NCI-H146 treated with DMSO at 0.1 percent for 48 hours (cell line): ENCODE results near the gene NTRK2.

Experiments used
- DNase-seq: peaks from one replicate; lab custom pipeline; 2025; ENCODE audit not compliant: unreplicated experiment; lab: John Stamatoyannopoulos, UW

Gene NTRK2

GRCh38 chr9:84779883-84780282 is 110.4 kb downstream of the NTRK2 start:
- no peak for DNase-seq

- no peak for DNase-seq
Observed at GRCh38 chr9:84780385-84780784, 110.9 kb downstream of the NTRK2 start.

GRCh38 chr9:84781458-84781857 is 111.9 kb downstream of the NTRK2 start:
- no peak for DNase-seq

- DNase-seq, result no peak
Observed at GRCh38 chr9:84781931-84782866, 112.7 kb downstream of the NTRK2 start.

GRCh38 chr9:84785792-84786547 is 116.4 kb downstream of the NTRK2 start:
- no peak for DNase-seq

- DNase-seq, result no peak
Observed at GRCh38 chr9:84788803-84789462, 119.4 kb downstream of the NTRK2 start.

- DNase-seq, result no peak
Observed at GRCh38 chr9:84789463-84789830, 119.9 kb downstream of the NTRK2 start.

GRCh38 chr9:84791643-84792042 is 122.1 kb downstream of the NTRK2 start:
- DNase-seq, result no peak

GRCh38 chr9:84793251-84793650 is 123.7 kb downstream of the NTRK2 start:
- DNase-seq, result no peak

- DNase-seq, result no peak
Observed at GRCh38 chr9:84794981-84795637, 125.6 kb downstream of the NTRK2 start.

- DNase-seq, result no peak
Observed at GRCh38 chr9:84796404-84796803, 126.9 kb downstream of the NTRK2 start.

- DNase-seq, result no peak
Observed at GRCh38 chr9:84799251-84799650, 129.7 kb downstream of the NTRK2 start.

GRCh38 chr9:84804951-84805694 is 135.6 kb downstream of the NTRK2 start:
- DNase-seq, result no peak

GRCh38 chr9:84807431-84807830 is 137.9 kb downstream of the NTRK2 start:
- no peak for DNase-seq

- no peak for DNase-seq
Observed at GRCh38 chr9:84807870-84808390, 138.4 kb downstream of the NTRK2 start.

- no peak for DNase-seq
Observed at GRCh38 chr9:84808416-84808815, 138.9 kb downstream of the NTRK2 start.

GRCh38 chr9:84811072-84811750 is 141.7 kb downstream of the NTRK2 start:
- no peak for DNase-seq

- DNase-seq, result no peak
Observed at GRCh38 chr9:84811751-84812074, 142.2 kb downstream of the NTRK2 start.

GRCh38 chr9:84812355-84812754 is 142.8 kb downstream of the NTRK2 start:
- no peak for DNase-seq

GRCh38 chr9:84812847-84813246 is 143.3 kb downstream of the NTRK2 start:
- no peak for DNase-seq
